Muscle layer of colon (tissue), 2 donors: ENCODE data around the gene GTF3C1.

Experiments
- H3K27ac ChIP-seq: one replicate; pipeline ENCODE4 v1.7.0; 2013; ENCODE audit warnings: low read depth, mild to moderate bottlenecking, low read length, moderate library complexity
- H3K27me3 ChIP-seq, 2 donors: one replicate each; pipeline ENCODE4 v1.7.0; 2013; ENCODE audit warnings: low read length in 2 of 2, mild to moderate bottlenecking in 2 of 2; ENCODE audit not compliant: insufficient read depth in 2 of 2, control insufficient read depth in 1 of 2
- H3K36me3 ChIP-seq: one replicate; pipeline ENCODE4 v1.7.0; 2013; ENCODE audit warnings: mild to moderate bottlenecking, low read length; ENCODE audit not compliant: insufficient read depth
- H3K4me1 ChIP-seq: one replicate; pipeline ENCODE4 v1.7.0; 2013; ENCODE audit warnings: mild to moderate bottlenecking, low read length; ENCODE audit not compliant: insufficient read depth
- H3K4me3 ChIP-seq, 2 donors: one replicate each; pipeline ENCODE4 v1.7.0; 2013; ENCODE audit warnings: low read length in 2 of 2, low read depth in 1 of 2, mild to moderate bottlenecking in 1 of 2, moderate library complexity in 1 of 2
- H3K9ac ChIP-seq: one replicate; pipeline ENCODE4 v1.7.0; 2013; ENCODE audit warnings: low read length
- H3K9me3 ChIP-seq: one replicate; pipeline ENCODE4 v1.7.0; 2013; ENCODE audit warnings: mild to moderate bottlenecking, low read length
- donor health status: abdominal sarcoma.
- donor health status: Adenocarcinoma of cecum.

Gene GTF3C1

GRCh38 chr16:27448532-27449433 lies 100.9 kb downstream of the GTF3C1 start:
- Histone ChIP-seq H3K9me3 (peaks cover 22% of the 10 kb centered on the region), H3K27me3 (peaks cover 0 to 26% of the 10 kb centered on the region in 2 donors), H3K4me3 (no peak overlapping the region), H3K36me3 (no peaks in the 10 kb centered on the region), H3K27ac (no peak overlapping the region), H3K9ac (no peak overlapping the region), H3K4me1 (no peaks in the 10 kb centered on the region)

DNA sequence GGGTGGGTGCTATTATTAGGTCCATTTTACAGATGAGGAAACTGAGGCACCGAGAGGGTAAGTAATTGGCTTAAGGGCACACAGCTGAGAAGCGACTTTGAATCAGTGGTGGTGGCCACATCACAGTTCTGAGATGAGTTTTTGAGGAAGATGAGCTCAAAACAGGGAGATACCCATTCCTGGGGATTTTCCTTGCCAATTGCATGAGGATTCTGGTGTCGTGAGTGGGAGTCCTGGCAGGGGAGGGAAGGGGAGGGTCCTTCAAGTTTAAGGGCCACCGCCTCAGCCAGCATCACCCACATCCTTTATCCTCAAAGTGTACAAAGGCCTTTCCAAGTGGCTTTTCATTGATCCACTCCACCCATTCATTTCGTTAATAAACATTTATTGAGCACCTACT lies 102.4 kb downstream of the GTF3C1 start:
- no peaks in the 10 kb centered on the region for H3K4me1 ChIP-seq
- no peak overlapping the region for H3K9ac ChIP-seq
- H3K27ac ChIP-seq, result no peak overlapping the region
- H3K27me3 ChIP-seq, result peaks cover 0 to 26% of the 10 kb centered on the region in 2 donors
- no peaks in the 10 kb centered on the region for H3K36me3 ChIP-seq
- H3K4me3 ChIP-seq, result no peak overlapping the region
- peaks cover 22% of the 10 kb centered on the region for H3K9me3 ChIP-seq

DNA sequence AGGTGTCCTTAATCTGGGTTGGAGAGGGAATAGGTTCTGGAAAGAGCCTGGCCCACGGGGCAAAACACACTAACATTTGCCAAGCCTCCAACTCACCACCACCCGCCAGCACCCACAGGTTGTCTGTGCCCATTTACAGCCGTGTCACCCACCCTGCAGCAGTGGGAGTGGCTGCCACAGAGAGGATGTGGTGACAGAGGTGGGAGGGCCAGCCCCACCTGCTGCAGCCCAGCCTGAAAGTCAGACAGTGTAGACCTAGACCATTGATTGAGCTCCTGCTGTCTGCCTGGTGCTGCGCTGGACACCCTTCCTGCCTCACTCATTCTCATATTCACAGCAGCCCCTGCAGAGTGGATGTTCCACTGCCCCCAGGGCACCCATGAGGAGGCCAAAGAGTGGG lies 103.0 kb downstream of the GTF3C1 start:
- Histone ChIP-seq H3K9me3 (peaks cover 22% of the 10 kb centered on the region), H3K9ac (no peak overlapping the region), H3K36me3 (no peaks in the 10 kb centered on the region), H3K4me1 (no peaks in the 10 kb centered on the region), H3K4me3 (no peak overlapping the region), H3K27ac (no peak overlapping the region), H3K27me3 (peaks cover 0 to 26% of the 10 kb centered on the region in 2 donors)

DNA sequence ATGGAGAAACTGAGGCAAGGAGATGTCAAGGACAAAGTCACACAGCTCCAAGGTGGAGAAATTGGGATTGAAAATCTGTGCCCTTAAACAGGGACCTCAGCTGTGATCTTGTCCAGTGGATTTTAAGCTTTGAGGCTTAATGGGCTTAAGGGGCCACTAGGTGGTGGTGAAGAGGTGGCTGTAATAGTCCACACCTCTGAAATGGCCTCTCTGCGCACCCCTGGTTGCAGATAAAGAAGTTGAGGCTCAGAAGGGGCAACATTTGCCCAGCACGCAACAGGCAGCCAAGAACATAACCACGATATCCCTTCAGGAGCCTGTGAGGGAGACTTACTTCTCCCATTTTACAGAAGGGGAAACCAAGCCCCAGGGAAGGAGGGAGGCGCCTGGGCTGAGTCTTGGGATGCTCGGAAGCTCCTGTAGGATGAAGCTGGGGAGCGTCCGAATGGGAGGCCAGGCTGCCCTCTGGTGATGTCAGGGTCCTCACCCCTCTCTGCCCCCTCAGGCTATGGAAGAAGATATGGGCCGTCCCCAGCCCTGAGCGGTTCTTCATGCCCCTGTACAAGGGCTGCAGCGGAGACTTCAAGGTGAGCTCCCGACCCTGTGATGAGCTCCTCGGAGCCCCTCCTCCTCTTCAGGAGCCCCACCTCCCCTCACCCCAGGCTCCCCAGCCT lies 104.1 kb downstream of the GTF3C1 start:
- peaks cover 22% of the 10 kb centered on the region for H3K9me3 ChIP-seq
- H3K4me1 ChIP-seq, result no peaks in the 10 kb centered on the region
- no peak overlapping the region for H3K27ac ChIP-seq
- H3K4me3 ChIP-seq, result no peak overlapping the region
- no peak overlapping the region for H3K9ac ChIP-seq
- peaks cover 0 to 26% of the 10 kb centered on the region in 2 donors for H3K27me3 ChIP-seq
- H3K36me3 ChIP-seq, result no peaks in the 10 kb centered on the region

DNA sequence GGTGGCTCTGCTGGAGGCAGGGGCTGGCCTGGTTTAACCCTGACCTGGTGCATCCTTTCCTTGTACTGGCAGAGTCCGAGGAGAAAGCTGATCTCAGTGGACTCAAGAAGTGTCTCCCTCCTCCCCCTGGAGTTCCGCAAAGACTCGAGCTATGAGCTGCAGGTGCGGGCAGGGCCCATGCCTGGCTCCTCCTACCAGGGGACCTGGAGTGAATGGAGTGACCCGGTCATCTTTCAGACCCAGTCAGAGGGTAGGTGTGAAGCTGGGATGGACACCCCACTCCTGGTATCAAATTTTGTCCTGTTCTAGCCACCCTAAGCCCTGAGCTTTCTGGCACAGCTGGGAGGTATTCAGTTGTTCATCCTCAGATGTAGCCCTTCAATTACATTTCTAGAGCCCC lies 105.2 kb downstream of the GTF3C1 start:
- no peak overlapping the region for H3K27ac ChIP-seq
- H3K4me3 ChIP-seq, result no peak overlapping the region
- H3K9me3 ChIP-seq, result peaks cover 22% of the 10 kb centered on the region
- peaks cover 0 to 22% of the 10 kb centered on the region in 2 donors for H3K27me3 ChIP-seq
- H3K36me3 ChIP-seq, result no peaks in the 10 kb centered on the region
- H3K4me1 ChIP-seq, result no peaks in the 10 kb centered on the region
- no peak overlapping the region for H3K9ac ChIP-seq

DNA sequence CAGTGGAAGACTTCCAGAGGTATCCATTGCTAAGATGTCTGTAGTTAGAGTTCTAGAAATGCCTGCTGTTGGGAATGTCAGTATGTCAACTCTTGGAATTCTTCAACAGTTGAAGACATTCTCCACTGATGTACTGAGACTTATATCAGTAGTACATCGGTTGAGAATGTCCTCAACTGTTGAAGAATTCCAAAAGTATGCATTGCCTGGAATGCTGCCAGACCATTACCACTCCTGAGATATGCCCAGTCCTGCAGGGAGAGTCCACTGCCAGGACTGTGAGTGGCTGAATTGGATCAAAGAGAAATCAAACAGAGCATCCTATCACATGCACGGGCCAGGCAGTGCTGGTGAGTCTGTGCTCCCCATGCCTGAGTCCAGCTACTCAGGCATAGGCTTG lies 105.7 kb downstream of the GTF3C1 start:
- Histone ChIP-seq H3K9me3 (peaks cover 22% of the 10 kb centered on the region), H3K4me1 (no peaks in the 10 kb centered on the region), H3K27me3 (peaks cover 0 to 17% of the 10 kb centered on the region in 2 donors), H3K36me3 (no peaks in the 10 kb centered on the region), H3K4me3 (no peak overlapping the region), H3K27ac (no peak overlapping the region), H3K9ac (no peak overlapping the region)

DNA sequence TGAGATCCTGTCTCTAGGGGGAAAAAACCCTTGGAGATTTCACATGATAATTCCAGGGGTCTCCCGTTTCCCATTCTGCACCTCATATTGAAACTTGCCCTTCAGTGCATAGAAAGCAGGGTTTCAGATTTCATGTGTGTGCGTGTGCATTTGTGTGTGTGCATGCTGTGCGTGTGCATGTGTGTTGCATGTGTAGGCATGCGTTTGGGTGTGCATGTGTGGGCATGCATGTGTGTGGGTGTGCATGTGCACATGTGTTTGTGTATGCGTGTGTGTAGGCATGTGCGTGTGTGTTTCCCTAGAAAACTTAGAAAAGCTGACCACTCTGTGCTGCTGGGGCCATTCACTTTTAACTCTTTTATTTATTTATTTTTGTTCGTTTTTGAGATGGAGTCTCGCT lies 107.7 kb downstream of the GTF3C1 start:
- H3K27me3 ChIP-seq, result peaks cover 0 to 4% of the 10 kb centered on the region in 2 donors
- H3K4me1 ChIP-seq, result no peaks in the 10 kb centered on the region
- H3K9ac ChIP-seq, result no peak overlapping the region
- H3K27ac ChIP-seq, result no peak overlapping the region
- H3K4me3 ChIP-seq, result no peak overlapping the region
- peaks cover 17% of the 10 kb centered on the region for H3K9me3 ChIP-seq
- no peaks in the 10 kb centered on the region for H3K36me3 ChIP-seq

GRCh38 chr16:27441276-27441675 lies 108.4 kb downstream of the GTF3C1 start:
- Histone ChIP-seq H3K4me1 (no peaks in the 10 kb centered on the region), H3K9me3 (peaks cover 17% of the 10 kb centered on the region), H3K27me3 (no peaks in the 10 kb centered on the region), H3K9ac (no peak overlapping the region), H3K4me3 (no peak overlapping the region), H3K27ac (no peak overlapping the region), H3K36me3 (no peaks in the 10 kb centered on the region)

DNA sequence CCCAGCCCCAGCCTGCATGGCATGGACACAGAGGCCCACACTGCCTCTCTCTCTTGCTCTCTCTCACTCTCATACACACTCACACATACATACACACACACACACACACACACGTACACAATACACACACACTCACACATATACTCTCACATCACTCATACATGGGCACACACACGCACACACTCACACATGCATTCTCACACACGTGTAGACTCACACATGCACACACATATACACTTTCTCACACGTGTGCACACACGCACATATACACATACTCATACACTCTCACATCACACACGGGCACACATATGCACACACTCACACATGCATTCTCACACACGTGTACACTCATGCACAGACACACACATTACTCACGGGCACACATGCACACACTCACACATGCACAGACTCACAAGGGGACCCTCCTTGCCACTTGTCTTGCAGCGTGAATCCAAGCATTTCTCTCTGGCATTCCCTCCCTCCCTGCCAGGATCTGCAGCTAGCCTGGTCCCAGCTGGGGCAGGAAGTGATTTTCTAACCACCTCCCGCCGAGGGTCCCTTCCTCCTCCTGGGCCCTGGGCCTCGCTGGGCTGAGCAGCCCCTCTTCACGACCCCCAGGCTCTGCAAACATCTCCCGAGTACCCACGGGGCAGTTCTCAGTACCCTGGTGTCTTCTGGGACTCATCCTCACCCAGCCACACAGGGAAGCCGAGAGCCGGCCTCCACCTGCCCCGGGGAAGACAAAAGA lies 110.3 kb downstream of the GTF3C1 start:
- H3K27me3 ChIP-seq, result no peaks in the 10 kb centered on the region
- H3K27ac ChIP-seq, result no peak overlapping the region
- H3K4me1 ChIP-seq, result no peaks in the 10 kb centered on the region
- no peaks in the 10 kb centered on the region for H3K36me3 ChIP-seq
- no peak overlapping the region for H3K9ac ChIP-seq
- H3K4me3 ChIP-seq, result no peak overlapping the region
- peaks cover 4% of the 10 kb centered on the region for H3K9me3 ChIP-seq

- no peaks in the 10 kb centered on the region for H3K4me1 ChIP-seq
- no peak overlapping the region for H3K27ac ChIP-seq
- no peak overlapping the region for H3K4me3 ChIP-seq
- H3K27me3 ChIP-seq, result no peaks in the 10 kb centered on the region
- H3K36me3 ChIP-seq, result no peaks in the 10 kb centered on the region
- H3K9ac ChIP-seq, result no peak overlapping the region
- H3K9me3 ChIP-seq, result no peaks in the 10 kb centered on the region
Observed at GRCh38 chr16:27437946-27438345, 111.8 kb downstream of the GTF3C1 start.

- Histone ChIP-seq H3K27ac (no peak overlapping the region), H3K4me1 (no peaks in the 10 kb centered on the region), H3K27me3 (no peaks in the 10 kb centered on the region), H3K36me3 (no peaks in the 10 kb centered on the region), H3K9ac (no peak overlapping the region), H3K4me3 (no peak overlapping the region), H3K9me3 (no peaks in the 10 kb centered on the region)
Observed at GRCh38 chr16:27436921-27437650, 112.6 kb downstream of the GTF3C1 start.
